ENCODE measurements around the gene ITGA5.

Gene ITGA5

DNA sequence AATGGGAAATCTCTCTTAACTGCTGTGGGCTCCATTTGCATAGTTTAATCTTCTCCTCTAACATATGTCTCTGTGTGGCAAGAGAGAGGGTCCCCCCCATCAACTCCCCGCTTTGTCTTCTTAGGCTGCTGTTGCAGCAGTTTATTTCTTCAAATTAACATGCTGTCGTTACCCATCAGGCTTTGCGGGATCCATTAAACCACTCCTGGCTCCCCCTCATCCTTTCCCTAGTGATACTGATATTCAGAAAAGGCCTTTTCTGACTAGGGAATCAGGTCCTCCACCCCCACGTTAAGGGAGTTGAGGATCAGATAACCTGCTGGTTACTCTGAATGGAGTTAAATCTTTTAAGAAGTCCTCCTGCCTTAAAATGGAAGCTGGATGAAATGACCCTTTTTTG, 70.0 kb downstream of the ITGA5 start:
- no peak for DNase-seq

Measured in NCI-H446 (cell line).